SU-DHL-6 (cell line): ENCODE results near the gene MRPL17.

ENCODE experiments used
- H2AFZ ChIP-seq: fragments of 200-600 bp; sonication (generic); 2 replicates; pipeline ENCODE4 v1.6.1; 2014; ENCODE audit warnings: low read depth, mild to moderate bottlenecking, moderate library complexity, mixed read lengths, antibody characterized with exemption, low read length; ENCODE audit not compliant: severe bottlenecking
- H3F3A ChIP-seq: fragments of 200-600 bp; shearing (Covaris generic); 2 replicates; pipeline ENCODE4 v1.6.0; 2016; ENCODE audit warnings: antibody characterized with exemption, mild to moderate bottlenecking; ENCODE audit not compliant: insufficient read depth
- H3K27ac ChIP-seq: fragments of 200-600 bp; sonication (generic); 2 replicates; pipeline ENCODE4 v1.5.1; 2016; ENCODE audit warnings: low read depth, mild to moderate bottlenecking, low read length, moderate library complexity, mixed read lengths
- H3K27me3 ChIP-seq: fragments of 200-600 bp; sonication (generic), shearing (Covaris generic); 2 replicates; pipeline ENCODE4 v1.6.0; 2014; ENCODE audit warnings: mild to moderate bottlenecking, low read length
- H3K36me3 ChIP-seq: fragments of 200-600 bp; sonication (generic); 2 replicates; pipeline ENCODE4 v1.6.1; 2014; ENCODE audit warnings: mild to moderate bottlenecking, low read length, mixed read lengths
- H3K4me2 ChIP-seq: fragments of 300-600, 200-600 bp; shearing (Covaris generic), sonication (generic); 2 replicates; pipeline ENCODE4 v1.6.0; 2014; ENCODE audit warnings: low read length, low read depth, mild to moderate bottlenecking; ENCODE audit not compliant: poor library complexity, severe bottlenecking
- H3K4me3 ChIP-seq: fragments of 200-600 bp; sonication (generic); 2 replicates; pipeline ENCODE4 v1.5.1; 2014; ENCODE audit warnings: antibody characterized with exemption, low read length, mild to moderate bottlenecking, mixed read lengths; ENCODE audit not compliant: insufficient read depth, poor library complexity, severe bottlenecking
- H3K79me2 ChIP-seq: fragments of 200-600 bp; sonication (generic); 2 replicates; pipeline ENCODE4 v1.6.1; 2014; ENCODE audit warnings: mild to moderate bottlenecking, low read length, moderate library complexity; ENCODE audit not compliant: insufficient read depth
- H3K9ac ChIP-seq: fragments of 200-600 bp; sonication (generic); 2 replicates; pipeline ENCODE4 v1.7.0; 2014; ENCODE audit warnings: mild to moderate bottlenecking, low read length
- H3K9me2 ChIP-seq: fragments of 200-600 bp; sonication (generic); replicated peaks from 2 replicates; pipeline ENCODE4 v1.6.1; 2014; ENCODE audit warnings: low read length; ENCODE audit not compliant: insufficient read depth
- H3K9me3 ChIP-seq: fragments of 200-600 bp; sonication (generic); 2 replicates; pipeline ENCODE4 v1.6.1; 2014; ENCODE audit warnings: low read length, mixed read lengths; ENCODE audit not compliant: insufficient read depth
- H4K20me1 ChIP-seq: fragments of 200-600 bp; sonication (generic); 2 replicates; pipeline ENCODE4 v1.6.1; 2014; ENCODE audit warnings: low read depth, mild to moderate bottlenecking, antibody characterized with exemption, low read length, moderate library complexity, mixed read lengths
- EZH2phosphoT487 ChIP-seq: fragments of 200-600 bp; sonication (generic), shearing (Covaris generic); conservative IDR thresholded peaks from 2 replicates; pipeline ENCODE4 v1.6.1; 2018; ENCODE audit warnings: mild to moderate bottlenecking, antibody characterized with exemption, low read length, moderate library complexity, mixed read lengths
- TF ChIP-seq, protein P1 (sequence below): fragments of 200-600 bp; sonication (generic); IDR thresholded peaks from one replicate; pipeline ENCODE4 v1.5.1; 2017; ENCODE audit warnings: antibody characterized with exemption, mild to moderate bottlenecking, low read length, moderate library complexity; ENCODE audit not compliant: insufficient read depth, poor library complexity, severe bottlenecking

MRPL17 gene

DNA sequence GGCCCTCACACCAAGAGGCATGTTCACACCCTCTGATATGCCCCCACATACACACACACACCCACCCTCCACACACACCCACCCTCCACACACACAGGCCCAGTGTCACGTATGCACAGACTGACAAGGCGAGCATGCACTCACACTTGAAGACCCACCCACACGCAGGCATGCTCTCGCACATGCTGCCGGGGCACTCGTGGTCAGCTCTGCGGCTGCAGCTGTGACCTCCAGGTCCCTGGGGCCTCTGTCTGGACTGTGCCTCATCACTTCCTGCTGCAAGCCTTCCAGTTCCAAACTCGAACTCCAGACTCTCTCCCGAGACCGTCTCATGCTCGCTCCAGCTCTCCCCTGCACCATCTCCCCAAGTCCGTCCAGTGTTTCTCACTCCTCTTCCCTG, 37.1 kb downstream of the MRPL17 start:
- Histone ChIP-seq H3K9ac (no peak overlapping the region), H2AFZ (no peak overlapping the region), H4K20me1 (no peaks in the 10 kb centered on the region), H3K9me3 (no peaks in the 10 kb centered on the region), H3K27ac (no peak overlapping the region), H3K9me2 (no peaks in the 10 kb centered on the region), H3K79me2 (no peaks in the 10 kb centered on the region), H3K4me2 (no peak overlapping the region), H3K36me3 (no peaks in the 10 kb centered on the region), H3K27me3 (no peaks in the 10 kb centered on the region), H3K4me3 (no peak overlapping the region), H3F3A (no peaks in the 10 kb centered on the region)
- TF ChIP-seq, protein P1, sequence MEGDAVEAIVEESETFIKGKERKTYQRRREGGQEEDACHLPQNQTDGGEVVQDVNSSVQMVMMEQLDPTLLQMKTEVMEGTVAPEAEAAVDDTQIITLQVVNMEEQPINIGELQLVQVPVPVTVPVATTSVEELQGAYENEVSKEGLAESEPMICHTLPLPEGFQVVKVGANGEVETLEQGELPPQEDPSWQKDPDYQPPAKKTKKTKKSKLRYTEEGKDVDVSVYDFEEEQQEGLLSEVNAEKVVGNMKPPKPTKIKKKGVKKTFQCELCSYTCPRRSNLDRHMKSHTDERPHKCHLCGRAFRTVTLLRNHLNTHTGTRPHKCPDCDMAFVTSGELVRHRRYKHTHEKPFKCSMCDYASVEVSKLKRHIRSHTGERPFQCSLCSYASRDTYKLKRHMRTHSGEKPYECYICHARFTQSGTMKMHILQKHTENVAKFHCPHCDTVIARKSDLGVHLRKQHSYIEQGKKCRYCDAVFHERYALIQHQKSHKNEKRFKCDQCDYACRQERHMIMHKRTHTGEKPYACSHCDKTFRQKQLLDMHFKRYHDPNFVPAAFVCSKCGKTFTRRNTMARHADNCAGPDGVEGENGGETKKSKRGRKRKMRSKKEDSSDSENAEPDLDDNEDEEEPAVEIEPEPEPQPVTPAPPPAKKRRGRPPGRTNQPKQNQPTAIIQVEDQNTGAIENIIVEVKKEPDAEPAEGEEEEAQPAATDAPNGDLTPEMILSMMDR = no peak
- TF ChIP-seq EZH2phosphoT487 = no peak

DNA sequence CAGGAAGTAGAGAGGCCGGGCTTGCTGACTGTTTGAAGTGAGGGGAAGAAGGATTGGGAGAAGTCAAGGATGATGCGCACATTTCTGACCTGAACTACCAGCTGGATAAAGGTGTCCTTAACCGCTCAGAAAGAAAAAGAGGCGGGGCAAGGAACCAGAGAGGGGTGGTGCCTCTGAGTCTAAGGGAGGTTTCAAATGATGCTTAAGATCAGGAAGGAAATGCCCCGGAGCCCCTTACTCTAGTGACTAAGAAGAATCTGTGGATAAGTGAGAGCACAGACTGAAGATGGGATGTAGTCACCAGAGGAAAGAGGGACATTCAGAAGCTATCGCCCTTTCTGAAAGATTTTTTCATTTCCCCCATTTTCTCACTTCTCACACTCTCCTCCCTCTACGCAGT, 40.2 kb downstream of the MRPL17 start:
- Histone ChIP-seq H4K20me1 (no peaks in the 10 kb centered on the region), H3K9ac (no peak overlapping the region), H3K27me3 (no peaks in the 10 kb centered on the region), H3K4me3 (no peak overlapping the region), H3F3A (no peaks in the 10 kb centered on the region), H3K9me3 (no peaks in the 10 kb centered on the region), H3K36me3 (no peaks in the 10 kb centered on the region), H3K27ac (no peak overlapping the region), H3K4me2 (no peak overlapping the region), H2AFZ (no peak overlapping the region), H3K79me2 (no peaks in the 10 kb centered on the region), H3K9me2 (no peaks in the 10 kb centered on the region)
- TF ChIP-seq EZH2phosphoT487 = no peak
- TF ChIP-seq, protein P1 = no peak

DNA sequence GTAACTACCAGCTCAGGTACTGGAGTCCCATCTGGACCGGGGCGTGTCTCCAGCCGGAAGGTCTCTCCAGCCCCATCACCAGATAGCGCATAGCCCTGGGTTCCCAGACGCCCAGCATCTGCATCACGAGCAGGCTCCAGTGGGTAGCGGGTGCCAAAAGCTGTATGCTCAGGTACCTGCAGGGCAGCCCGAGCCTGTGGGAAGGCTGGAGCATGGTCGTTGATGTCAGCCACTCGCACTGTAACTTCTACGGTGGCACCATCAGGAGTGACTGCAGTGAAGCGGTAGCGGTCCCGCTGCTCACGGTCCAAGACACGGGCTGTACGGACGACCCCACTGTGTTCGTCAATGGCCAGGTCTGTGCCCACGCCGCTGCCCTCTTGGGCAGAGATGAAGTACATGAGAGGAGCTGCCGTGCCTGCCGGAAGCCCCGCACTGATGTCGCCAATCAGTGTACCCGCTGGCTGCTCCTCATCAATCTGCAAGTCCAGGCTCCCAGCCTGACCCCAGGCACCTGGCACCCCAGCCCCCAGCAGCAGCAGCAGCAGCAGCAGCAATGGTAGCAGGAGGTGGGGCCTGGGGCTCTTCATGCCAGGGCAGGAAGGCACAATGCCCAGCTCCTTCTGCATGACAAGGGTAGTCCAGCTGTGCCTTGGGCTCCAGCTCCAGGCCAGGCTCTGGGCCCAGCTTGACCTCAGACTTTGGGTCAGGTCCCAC, 42.0 kb downstream of the MRPL17 start:
- Histone ChIP-seq H3K4me2 (no peak overlapping the region), H3K9me2 (no peaks in the 10 kb centered on the region), H3K27ac (no peak overlapping the region), H3K27me3 (no peaks in the 10 kb centered on the region), H3K9me3 (no peaks in the 10 kb centered on the region), H4K20me1 (no peaks in the 10 kb centered on the region), H3F3A (no peaks in the 10 kb centered on the region), H3K4me3 (no peak overlapping the region), H3K79me2 (no peaks in the 10 kb centered on the region), H3K9ac (no peak overlapping the region), H2AFZ (no peak overlapping the region), H3K36me3 (no peaks in the 10 kb centered on the region)
- TF ChIP-seq, protein P1 = no peak
- no peak for TF ChIP-seq EZH2phosphoT487
